Measurements from ENCODE around the gene KIRREL2.
A peak's percentile ranks its signal among the peaks of the same experiment; 100 is the strongest.

The KIRREL2 gene

GRCh38 chr19:35901854-35902661 is 45.3 kb downstream of the KIRREL2 start, which contains the start of gene HCST:
TSS of gene HCST (plus strand) at chr19:35902529. CDS start at chr19:35902594, 65 bp downstream.
- Mint-ChIP-seq H3K27ac (peak within 1 kb of the TSS; percentile 22), H3K27me3 (ENCODE audit: low read depth, poor library complexity) (peaks cover 38% of the 10 kb centered on the region), H3K9me3 (no peaks in the 10 kb centered on the region), H3K4me1 (peaks cover 51% of the 10 kb centered on the region), H3K36me3 (ENCODE audit: low read depth) (no peaks in the 10 kb centered on the region), H3K4me3 (peak within 1 kb of the TSS; percentile 78)
- DNase-seq: no peak
- no peak for TF ChIP-seq CTCF (IDR thresholded peaks at IDR 0.05)

- H3K9me3 Mint-ChIP-seq: no peaks in the 10 kb centered on the region
- H3K36me3 Mint-ChIP-seq (ENCODE audit: low read depth): no peaks in the 10 kb centered on the region
- H3K27ac Mint-ChIP-seq: no peak overlapping the region
- peaks cover 40% of the 10 kb centered on the region for H3K27me3 Mint-ChIP-seq (ENCODE audit: low read depth, poor library complexity)
- H3K4me1 Mint-ChIP-seq: peaks cover 60% of the 10 kb centered on the region
- DNase-seq: no peak
- no peak for TF ChIP-seq CTCF (IDR thresholded peaks at IDR 0.05)
- H3K4me3 Mint-ChIP-seq: peak overlapping the region; percentile 78
Observed at GRCh38 chr19:35902870-35903475, 46.3 kb downstream of the KIRREL2 start.

GRCh38 chr19:35903550-35904179 is 47.0 kb downstream of the KIRREL2 start:
- Mint-ChIP-seq H3K9me3 (no peaks in the 10 kb centered on the region), H3K27ac (no peak overlapping the region), H3K4me1 (peaks cover 62% of the 10 kb centered on the region), H3K27me3 (ENCODE audit: low read depth, poor library complexity) (peaks cover 33% of the 10 kb centered on the region), H3K36me3 (ENCODE audit: low read depth) (no peaks in the 10 kb centered on the region), H3K4me3 (peak overlapping the region; percentile 78)
- no peak for TF ChIP-seq CTCF (IDR thresholded peaks at IDR 0.05)
- peak; percentile 64 for DNase-seq

- H3K36me3 Mint-ChIP-seq (ENCODE audit: low read depth): no peaks in the 10 kb centered on the region
- peaks cover 28% of the 10 kb centered on the region for H3K27me3 Mint-ChIP-seq (ENCODE audit: low read depth, poor library complexity)
- peaks cover 64% of the 10 kb centered on the region for H3K4me1 Mint-ChIP-seq
- no peaks in the 10 kb centered on the region for H3K9me3 Mint-ChIP-seq
- peak overlapping the region; percentile 33 for H3K4me3 Mint-ChIP-seq
- no peak for TF ChIP-seq CTCF (IDR thresholded peaks at IDR 0.05)
- H3K27ac Mint-ChIP-seq: no peak overlapping the region
- DNase-seq: no peak
Observed at GRCh38 chr19:35904311-35905068, 47.8 kb downstream of the KIRREL2 start.

- no peak for TF ChIP-seq CTCF (IDR thresholded peaks at IDR 0.05)
- Mint-ChIP-seq H3K9me3 (no peaks in the 10 kb centered on the region), H3K27ac (no peak overlapping the region), H3K4me1 (peaks cover 67% of the 10 kb centered on the region), H3K36me3 (ENCODE audit: low read depth) (no peaks in the 10 kb centered on the region), H3K27me3 (ENCODE audit: low read depth, poor library complexity) (peaks cover 31% of the 10 kb centered on the region), H3K4me3 (peak overlapping the region; percentile 33)
- no peak for DNase-seq
Observed at GRCh38 chr19:35905178-35905727, 48.5 kb downstream of the KIRREL2 start.
